H9 (cell line): ENCODE measurements around the gene DIPK1C. TPM values are rescaled to one million over a fixed set of nuclear protein-coding genes. Genes with fewer than 3 reads are reported as not detected.

Experiments used
- DNase-seq: peaks from one replicate; pipeline ENCODE4 v3.0.0-alpha.2; 2017
- H2AFZ ChIP-seq: one replicate; pipeline ENCODE4 v1.6.1; 2013; ENCODE audit warnings: mild to moderate bottlenecking, low read length, control low read depth, moderate library complexity
- H2AK5ac ChIP-seq: 2 replicates; pipeline ENCODE4 v1.6.1; 2013; ENCODE audit warnings: low read length, control low read depth, mixed read lengths; ENCODE audit not compliant: insufficient read length
- H2BK120ac ChIP-seq: one replicate; pipeline ENCODE4 v1.6.1; 2013; ENCODE audit warnings: low read depth, mild to moderate bottlenecking, low read length, control low read depth, inconsistent platforms; ENCODE audit not compliant: poor library complexity, severe bottlenecking
- H2BK12ac ChIP-seq: 2 replicates; pipeline ENCODE4 v1.6.1; 2013; ENCODE audit warnings: low read length, control low read depth, mixed read lengths, low read depth; ENCODE audit not compliant: insufficient read length
- H2BK15ac ChIP-seq: 2 replicates; pipeline ENCODE4 v1.6.1; 2013; ENCODE audit warnings: low read depth, low read length, control low read depth
- H2BK20ac ChIP-seq: one replicate; pipeline ENCODE4 v1.6.1; 2013; ENCODE audit warnings: low read depth, mild to moderate bottlenecking, low read length, control low read depth, inconsistent platforms; ENCODE audit not compliant: poor library complexity, severe bottlenecking
- H2BK5ac ChIP-seq: 2 replicates; pipeline ENCODE4 v1.6.1; 2013; ENCODE audit warnings: low read length, control low read depth, mixed read lengths; ENCODE audit not compliant: insufficient read length
- H3K14ac ChIP-seq: 2 replicates; pipeline ENCODE4 v1.6.1; 2013; ENCODE audit warnings: low read length, control low read depth; ENCODE audit not compliant: insufficient read depth
- H3K18ac ChIP-seq: 2 replicates; pipeline ENCODE4 v1.6.1; 2013; ENCODE audit warnings: low read depth, mild to moderate bottlenecking, mixed read lengths, low read length, control low read depth; ENCODE audit not compliant: insufficient read length
- H3K23ac ChIP-seq: 2 replicates; pipeline ENCODE4 v1.6.1; 2013; ENCODE audit warnings: low read length, control low read depth, mixed read lengths, low read depth; ENCODE audit not compliant: insufficient read length
- H3K23me2 ChIP-seq: 2 replicates; pipeline ENCODE4 v1.6.1; 2013; ENCODE audit warnings: low read depth, mild to moderate bottlenecking, mixed read lengths, low read length, control low read depth; ENCODE audit not compliant: insufficient read length, poor library complexity, severe bottlenecking
- H3K27ac ChIP-seq: 2 replicates; pipeline ENCODE4 v1.5.1; 2013; ENCODE audit warnings: low read length, control low read depth, mixed read lengths, low read depth; ENCODE audit not compliant: insufficient read length
- H3K27me3 ChIP-seq: 2 replicates; pipeline ENCODE4 v1.6.1; 2013; ENCODE audit warnings: low read length, control low read depth, inconsistent platforms; ENCODE audit not compliant: insufficient read depth
- H3K4ac ChIP-seq: 2 replicates; pipeline ENCODE4 v1.6.1; 2013; ENCODE audit warnings: low read depth, mild to moderate bottlenecking, control low read depth, inconsistent platforms, low read length, moderate library complexity
- H3K4me1 ChIP-seq: 2 replicates; pipeline ENCODE4 v1.6.1; 2013; ENCODE audit warnings: low read length, control low read depth, inconsistent platforms; ENCODE audit not compliant: insufficient read depth
- H3K4me2 ChIP-seq: 2 replicates; pipeline ENCODE4 v1.6.1; 2013; ENCODE audit warnings: low read length, control low read depth, mixed read lengths; ENCODE audit not compliant: insufficient read length, insufficient read depth
- H3K56ac ChIP-seq: 2 replicates; pipeline ENCODE4 v1.6.1; 2013; ENCODE audit warnings: low read depth, mild to moderate bottlenecking, mixed read lengths, low read length, control low read depth; ENCODE audit not compliant: insufficient read length
- H3K79me1 ChIP-seq: 2 replicates; pipeline ENCODE4 v1.6.1; 2013; ENCODE audit warnings: low read depth, mild to moderate bottlenecking, moderate library complexity, low read length, control low read depth, inconsistent platforms; ENCODE audit not compliant: insufficient read depth, poor library complexity, severe bottlenecking
- H3K79me2 ChIP-seq: 2 replicates; pipeline ENCODE4 v1.6.1; 2013; ENCODE audit warnings: low read length, control low read depth, inconsistent platforms; ENCODE audit not compliant: insufficient read depth
- H3K9ac ChIP-seq: 2 replicates; pipeline ENCODE4 v1.6.1; 2013; ENCODE audit warnings: low read length, control low read depth, mixed read lengths; ENCODE audit not compliant: insufficient read length; ENCODE audit errors: extremely low read depth
- H3K9me3 ChIP-seq: one replicate; pipeline ENCODE4 v1.6.1; 2013; ENCODE audit warnings: low read depth, low read length, inconsistent platforms; ENCODE audit not compliant: control insufficient read depth
- H3T11ph ChIP-seq: one replicate; pipeline ENCODE4 v1.6.1; 2013; ENCODE audit warnings: mild to moderate bottlenecking, low read length, control low read depth, inconsistent platforms
- H4K20me1 ChIP-seq: one replicate; pipeline ENCODE4 v1.6.1; 2013; ENCODE audit not compliant: control insufficient read depth, insufficient read length, insufficient read depth
- H4K5ac ChIP-seq: 2 replicates; pipeline ENCODE4 v1.6.1; 2013; ENCODE audit warnings: low read depth, mild to moderate bottlenecking, mixed read lengths, low read length, control low read depth; ENCODE audit not compliant: insufficient read length
- H4K8ac ChIP-seq: replicated peaks from 2 replicates; pipeline ENCODE4 v1.6.1; 2013; ENCODE audit warnings: low read length, control low read depth, mixed read lengths, low read depth; ENCODE audit not compliant: insufficient read length
- H4K91ac ChIP-seq: 2 replicates; pipeline ENCODE4 v1.6.1; 2013; ENCODE audit warnings: low read depth, mild to moderate bottlenecking, moderate library complexity, mixed read lengths, low read length, control low read depth; ENCODE audit not compliant: insufficient read length
- H3K27ac Mint-ChIP-seq, 3 experiments: 2 replicates in 2 of 3; 3 replicates in 1 of 3; pipeline ENCODE4 v1.8.0; 2020 to 2021; ENCODE audit warnings: mixed read lengths in 3 of 3, mild to moderate bottlenecking in 1 of 3, moderate library complexity in 1 of 3
- H3K27me3 Mint-ChIP-seq: 2 replicates; pipeline ENCODE4 v1.8.0; 2021; ENCODE audit warnings: low read depth, mild to moderate bottlenecking, moderate library complexity, mixed read lengths
- H3K36me3 Mint-ChIP-seq, 3 experiments: 2 replicates in 2 of 3; 3 replicates in 1 of 3; pipeline ENCODE4 v1.8.0; 2020 to 2021; ENCODE audit warnings: low read depth in 3 of 3, mixed read lengths in 3 of 3; ENCODE audit not compliant: insufficient read depth in 1 of 3
- H3K4me1 Mint-ChIP-seq, 2 experiments: 2 replicates each; pipeline ENCODE4 v1.8.0; 2020; ENCODE audit warnings: mixed read lengths in 2 of 2
- H3K4me3 Mint-ChIP-seq, 2 experiments: 2 replicates in 1 of 2; 3 replicates in 1 of 2; pipeline ENCODE4 v1.8.0; 2020 to 2021; ENCODE audit warnings: mild to moderate bottlenecking in 2 of 2, mixed read lengths in 2 of 2, moderate library complexity in 1 of 2
- H3K9me3 Mint-ChIP-seq, 2 experiments: 2 replicates in 1 of 2; 3 replicates in 1 of 2; pipeline ENCODE4 v1.8.0; 2020; ENCODE audit warnings: mild to moderate bottlenecking in 2 of 2, mixed read lengths in 2 of 2, moderate library complexity in 1 of 2
- CTCF ChIP-seq: fragments of 200-600 bp; sonication (generic); conservative IDR thresholded peaks from 3 replicates; pipeline ENCODE4 v1.8.0; 2021; ENCODE audit warnings: antibody characterized with exemption, mild to moderate bottlenecking
- WGBS: extraction: QIAGEN DNeasy Blood & Tissue Kit; methylation state at CpG from one replicate; pipeline ENCODE4 v1.1.7; 2013; ENCODE audit warnings: missing lambda C conversion rate, low lambda C conversion rate, mixed read lengths; ENCODE audit not compliant: insufficient read length; ENCODE audit errors: extremely low coverage; 5-methylcytosine and 5-hydroxymethylcytosine counted together
- total RNA-seq: library from RNA; stranded (reverse); gene quantifications from 2 replicates; pipeline ENCODE4 v1.2.1, GENCODE V29; 2021

The DIPK1C gene
- total RNA-seq, 1 experiment from 2014 or later: not detected

DNA sequence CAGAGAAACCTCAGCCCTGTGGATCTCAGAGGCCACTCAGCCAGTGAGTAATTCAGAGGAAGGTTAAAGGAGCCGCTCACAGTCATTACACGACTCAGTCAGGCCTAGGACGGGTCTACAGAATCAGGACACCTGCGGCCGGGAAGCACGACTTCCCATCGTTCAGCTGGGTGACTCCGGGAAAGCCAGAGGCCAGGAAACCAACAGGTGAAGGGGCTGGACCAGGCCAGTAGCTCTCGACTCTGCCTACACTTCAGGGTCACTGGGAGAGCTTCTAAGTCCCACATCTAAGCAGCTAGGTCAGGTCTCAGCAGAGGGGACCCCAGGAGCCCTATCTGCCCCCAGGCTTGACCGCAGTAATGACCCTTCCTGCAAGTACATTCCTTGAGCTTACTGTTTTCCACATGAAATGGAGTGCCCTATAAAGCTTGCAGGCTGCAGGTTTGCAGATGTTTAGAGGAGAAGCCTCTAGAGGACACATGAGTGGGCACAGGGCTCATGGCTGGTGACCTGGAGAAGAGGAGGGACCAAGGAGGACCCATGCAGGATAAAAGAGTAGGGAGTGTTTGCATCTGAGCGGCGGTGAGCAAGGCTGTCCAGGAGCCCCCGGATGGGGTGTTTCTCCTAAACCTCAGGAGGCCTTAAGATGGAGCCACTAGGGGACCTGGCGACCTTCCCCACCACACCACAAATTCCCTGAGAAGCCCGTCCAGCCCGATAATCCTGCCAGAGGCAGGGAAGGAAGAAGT is 9.5 kb downstream of the DIPK1C start:
- Mint-ChIP-seq H3K36me3 (no peaks in the 10 kb centered on the region; a peak in 1 of 7 replicates), H3K9me3 (no peaks in the 10 kb centered on the region), H3K27me3 (peaks cover 5% of the 10 kb centered on the region), H3K27ac (no peak overlapping the region; a peak in 2 of 7 replicates), H3K4me1 (no peaks in the 10 kb centered on the region), H3K4me3 (no peak overlapping the region)
- H3K4ac ChIP-seq: no peak overlapping the region
- no peak overlapping the region for H3K23ac ChIP-seq
- no peak overlapping the region for H2AFZ ChIP-seq
- H3K14ac ChIP-seq: no peak overlapping the region
- WGBS: no CpG with 5 or more reads among the region's 16 CpGs
- H3K4me2 ChIP-seq: no peak overlapping the region
- no peak overlapping the region for H4K5ac ChIP-seq
- H3K9me3 ChIP-seq: no peaks in the 10 kb centered on the region
- no peaks in the 10 kb centered on the region for H3K23me2 ChIP-seq
- no peak overlapping the region for H4K91ac ChIP-seq
- no peak overlapping the region for H3K9ac ChIP-seq
- no peak overlapping the region for H4K8ac ChIP-seq
- H3K27ac ChIP-seq: no peak overlapping the region
- H3K18ac ChIP-seq: no peak overlapping the region
- no peak overlapping the region for H2AK5ac ChIP-seq
- H3K79me2 ChIP-seq: no peaks in the 10 kb centered on the region
- H2BK15ac ChIP-seq: no peak overlapping the region
- TF ChIP-seq CTCF: no peak
- no peaks in the 10 kb centered on the region for H3K79me1 ChIP-seq
- no peak overlapping the region for H2BK5ac ChIP-seq
- no peak overlapping the region for H2BK20ac ChIP-seq
- no peaks in the 10 kb centered on the region for H3K4me1 ChIP-seq
- no peak overlapping the region for H3T11ph ChIP-seq
- H3K27me3 ChIP-seq: no peaks in the 10 kb centered on the region
- no peak overlapping the region for H2BK12ac ChIP-seq
- H3K56ac ChIP-seq: no peak overlapping the region
- no peaks in the 10 kb centered on the region for H4K20me1 ChIP-seq
- DNase-seq: no peak
- H2BK120ac ChIP-seq: no peak overlapping the region
